NCI-H1436 treated with DMSO at 0.1 percent for 48 hours (cell line): ENCODE data around the gene HGS.

Source experiments
- DNase-seq: peaks from one replicate; lab custom pipeline; 2025; lab: John Stamatoyannopoulos, UW

The HGS gene

GRCh38 chr17:81705518-81706231 is 21.9 kb downstream of the HGS start:
- DNase-seq = no peak

GRCh38 chr17:81706232-81706611 is 22.4 kb downstream of the HGS start:
- DNase-seq = no peak

- no peak for DNase-seq
Observed at GRCh38 chr17:81706757-81707624, 23.2 kb downstream of the HGS start.

- DNase-seq = no peak
Observed at GRCh38 chr17:81707725-81708646, 24.2 kb downstream of the HGS start.

- no peak for DNase-seq
Observed at GRCh38 chr17:81708739-81709185, 25.0 kb downstream of the HGS start.

GRCh38 chr17:81710514-81711308 is 26.9 kb downstream of the HGS start:
- DNase-seq = no peak

GRCh38 chr17:81711814-81712467 is 28.1 kb downstream of the HGS start, which contains the start of gene SLC25A10:
TSS of gene SLC25A10 (plus strand) at chr17:81712284. CDS start at chr17:81712427, 143 bp downstream.
- no peak for DNase-seq

GRCh38 chr17:81712468-81713003 is 28.7 kb downstream of the HGS start:
- no peak for DNase-seq

GRCh38 chr17:81713004-81713555 is 29.3 kb downstream of the HGS start:
- DNase-seq = no peak

GRCh38 chr17:81713556-81714411 is 30.0 kb downstream of the HGS start:
- no peak for DNase-seq

- DNase-seq = no peak
Observed at GRCh38 chr17:81714412-81715106, 30.7 kb downstream of the HGS start.

- no peak for DNase-seq
Observed at GRCh38 chr17:81715107-81715871, 31.5 kb downstream of the HGS start.

GRCh38 chr17:81715872-81716673 is 32.3 kb downstream of the HGS start:
- DNase-seq = no peak

- DNase-seq = no peak
Observed at GRCh38 chr17:81716674-81716996, 32.8 kb downstream of the HGS start.

- DNase-seq = no peak
Observed at GRCh38 chr17:81717049-81717765, 33.4 kb downstream of the HGS start.

GRCh38 chr17:81717766-81718089 is 33.9 kb downstream of the HGS start:
- DNase-seq = no peak
